Liver (tissue), 9 donors: ENCODE data around the gene CNOT8. TPM values are rescaled to one million over a fixed set of nuclear protein-coding genes. Genes with fewer than 3 reads are reported as not detected.

Experiments used
- DNase-seq: peaks from one replicate; pipeline ENCODE4 v3.0.0-alpha.2; 2017; ENCODE audit warnings: low spot score
- H3K27ac ChIP-seq, 2 donors: one replicate each; pipeline ENCODE4 v1.7.0; 2013; ENCODE audit warnings: inconsistent platforms in 2 of 2, low read length in 2 of 2, control low read depth in 1 of 2, low read depth in 1 of 2, mild to moderate bottlenecking in 1 of 2
- H3K27me3 ChIP-seq, 4 donors: one replicate each; pipeline versions ENCODE4 v1.6.1 to v1.7.0; 2013; ENCODE audit warnings: low read length in 3 of 4, inconsistent platforms in 1 of 4, mild to moderate bottlenecking in 1 of 4, moderate library complexity in 1 of 4; ENCODE audit not compliant: control insufficient read depth in 4 of 4, insufficient read depth in 4 of 4
- H3K36me3 ChIP-seq, 4 donors: one replicate each; pipeline versions ENCODE4 v1.6.1 to v1.7.0; 2013; ENCODE audit warnings: low read length in 3 of 4, mild to moderate bottlenecking in 3 of 4, low read depth in 1 of 4, moderate library complexity in 1 of 4; ENCODE audit not compliant: control insufficient read depth in 4 of 4, insufficient read depth in 3 of 4
- H3K4me1 ChIP-seq, 4 donors: one replicate each; pipeline versions ENCODE4 v1.6.1 to v1.7.0; 2013; ENCODE audit warnings: low read length in 3 of 4, mild to moderate bottlenecking in 3 of 4, moderate library complexity in 1 of 4; ENCODE audit not compliant: control insufficient read depth in 4 of 4, insufficient read depth in 4 of 4
- H3K4me3 ChIP-seq, 3 donors: one replicate each; pipeline versions ENCODE4 v1.6.1 to v1.7.0; 2013; ENCODE audit warnings: low read length in 3 of 3, control low read depth in 1 of 3, low read depth in 1 of 3, mild to moderate bottlenecking in 1 of 3
- H3K9ac ChIP-seq, 2 donors: one replicate each; pipeline ENCODE4 v1.7.0; 2013; ENCODE audit warnings: low read length in 2 of 2, mild to moderate bottlenecking in 2 of 2, moderate library complexity in 2 of 2, control low read depth in 1 of 2, low read depth in 1 of 2
- H3K9me3 ChIP-seq, 4 donors: one replicate each; pipeline versions ENCODE4 v1.6.1 to v1.7.0; 2013; ENCODE audit warnings: low read length in 3 of 4; ENCODE audit not compliant: control insufficient read depth in 4 of 4
- ATF3 ChIP-seq: IDR thresholded peaks from 2 replicates; pipeline ENCODE4 v1.6.1; 2016; ENCODE audit warnings: antibody characterized with exemption
- CTCF ChIP-seq: fragments of 150-350 bp; IDR thresholded peaks from 2 replicates; pipeline ENCODE4 v1.5.1; 2017; ENCODE audit warnings: improper control_type of control experiment, low read depth, low read length; ENCODE audit not compliant: missing input control
- EGR1 ChIP-seq, 2 donors: IDR thresholded peaks; 2 replicates each; pipeline ENCODE4 v1.6.1; 2016 to 2018; ENCODE audit warnings: antibody characterized with exemption in 2 of 2, low read depth in 2 of 2
- FOXA1 ChIP-seq: IDR thresholded peaks from 2 replicates; pipeline ENCODE4 v1.6.1; 2016; ENCODE audit warnings: antibody characterized with exemption
- FOXA2 ChIP-seq: IDR thresholded peaks from 2 replicates; pipeline ENCODE4 v1.6.1; 2016; ENCODE audit warnings: antibody characterized with exemption
- GABPA ChIP-seq, 2 donors: IDR thresholded peaks in 1 of 2; conservative IDR thresholded peaks in 1 of 2; 2 replicates each; pipeline ENCODE4 v1.6.1; 2016; ENCODE audit warnings: antibody characterized with exemption in 2 of 2, mild to moderate bottlenecking in 1 of 2, moderate library complexity in 1 of 2
- HNF4A ChIP-seq, 2 donors: conservative IDR thresholded peaks; 2 replicates each; pipeline ENCODE4 v1.6.1; 2016; ENCODE audit warnings: antibody characterized with exemption in 2 of 2, mild to moderate bottlenecking in 2 of 2
- HNF4G ChIP-seq: IDR thresholded peaks from 2 replicates; pipeline ENCODE4 v1.6.1; 2016; ENCODE audit warnings: antibody characterized with exemption
- JUND ChIP-seq, 2 donors: IDR thresholded peaks; 2 replicates each; pipeline ENCODE4 v1.6.1; 2016; ENCODE audit warnings: antibody characterized with exemption in 2 of 2
- NR2F2 ChIP-seq: IDR thresholded peaks from 2 replicates; pipeline ENCODE4 v1.6.1; 2016; ENCODE audit warnings: antibody characterized with exemption
- RAD21 ChIP-seq, 2 donors: IDR thresholded peaks; 2 replicates each; pipeline ENCODE4 v1.6.1; 2016; ENCODE audit warnings: antibody characterized with exemption in 2 of 2, mild to moderate bottlenecking in 2 of 2
- REST ChIP-seq: IDR thresholded peaks from 2 replicates; pipeline ENCODE4 v1.6.1; 2016; ENCODE audit warnings: antibody characterized with exemption, mild to moderate bottlenecking
- RXRA ChIP-seq, 2 donors: IDR thresholded peaks; 2 replicates each; pipeline ENCODE4 v1.6.1; 2017 to 2018; ENCODE audit warnings: antibody characterized with exemption in 2 of 2, mild to moderate bottlenecking in 1 of 2
- TAF1 ChIP-seq: conservative IDR thresholded peaks from 2 replicates; pipeline ENCODE4 v1.6.1; 2016; ENCODE audit warnings: antibody characterized with exemption, mild to moderate bottlenecking
- WGBS: extraction: QIAGEN DNeasy Blood & Tissue Kit; methylation state at CpG from one replicate; pipeline ENCODE4 v1.1.7; 2013; 5-methylcytosine and 5-hydroxymethylcytosine counted together
- polyA plus RNA-seq, 2 donors: library from polyadenylated mRNA; stranded (reverse) in 1 of 2; unstranded in 1 of 2; fragments of 200-250 nt in 1 of 2; fragments of >200 nt in 1 of 2; fragmentation: Nextera tagmentation in 1 of 2; extraction: Ambion mirVana in 1 of 2; gene quantifications; one replicate each; pipeline versions ENCODE4 v1.2.1 to v1.2.3, GENCODE V29; 2013 to 2015
- total RNA-seq, 2 donors: library from RNA; depleted of rRNA; stranded (reverse); fragments of >200 nt; gene quantifications; one replicate each; pipeline ENCODE4 v1.2.3, GENCODE V29; 2014
- TF ChIP-seq, protein P1 (sequence below): IDR thresholded peaks from 2 replicates; pipeline ENCODE4 v1.6.1; 2016; ENCODE audit warnings: antibody characterized with exemption
- TF ChIP-seq, protein P2 (sequence below): IDR thresholded peaks from 2 replicates; pipeline ENCODE4 v1.6.1; 2016; ENCODE audit warnings: antibody characterized with exemption
- donor health status: healthy.
- donor health status: healthy.
- donor health status: healthy.
- donor health status: healthy.
- donor health status: healthy.

Gene CNOT8
- total and polyA plus RNA-seq, 4 donors: 12.6 to 38.9 (median 20.8) TPM

DNA sequence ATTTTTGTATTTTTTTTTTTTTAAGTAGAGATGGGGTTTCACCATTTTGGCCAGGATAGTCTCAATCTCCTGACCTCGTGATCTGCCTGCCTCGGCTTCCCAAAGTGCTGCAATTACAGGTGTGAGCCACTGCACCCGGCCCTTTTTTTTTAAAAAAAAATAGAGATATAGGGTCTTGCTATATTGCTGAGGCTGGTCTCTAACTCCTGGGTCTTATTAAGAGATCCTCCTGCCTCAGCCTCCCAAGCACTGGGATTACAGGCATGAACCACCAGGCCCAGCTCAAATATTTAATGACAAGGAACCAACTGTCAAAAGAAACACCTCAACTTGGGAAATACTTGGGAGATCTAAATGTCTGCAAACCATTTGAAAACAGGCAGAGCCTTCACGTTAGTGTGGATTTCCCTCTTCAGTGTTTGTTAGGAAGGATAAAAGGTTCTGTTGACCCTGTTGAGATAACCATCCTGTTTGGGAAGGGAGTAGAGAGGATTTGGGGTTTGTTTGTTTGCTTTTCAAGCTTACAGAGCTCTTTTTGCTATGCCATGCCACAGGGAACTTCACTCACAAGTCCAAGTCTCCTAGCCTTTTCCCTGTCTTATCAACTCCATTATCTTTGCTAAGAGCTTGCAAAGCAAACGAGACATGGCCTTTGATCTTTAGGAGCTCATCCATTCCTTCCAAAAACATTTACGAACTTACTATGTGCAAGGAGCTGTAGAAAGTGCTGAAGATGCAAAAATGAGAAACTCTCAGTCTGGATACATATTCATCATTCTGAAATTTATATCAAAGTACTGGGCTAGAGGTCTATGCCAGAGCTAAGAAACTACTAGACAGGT is 15.5 kb upstream of the CNOT8 start:
- no peak for DNase-seq
- H3K4me3 ChIP-seq: no peak overlapping the region
- no peaks in the 10 kb centered on the region for H3K9me3 ChIP-seq
- TF ChIP-seq TAF1 (no peak), HNF4A (conservative IDR thresholded peaks at IDR 0.05) (peak in 1 of 2 donors; percentile 5), JUND (IDR thresholded peaks at IDR 0.05) (no peak), GABPA (IDR thresholded peaks at IDR 0.05 in 1 of 2, conservative IDR thresholded peaks at IDR 0.05 in 1 of 2) (no peak), HNF4G (no peak)
- H3K27ac ChIP-seq: no peak overlapping the region
- WGBS: 56% methylated on average over 6 of the region's 6 CpGs
- H3K36me3 ChIP-seq: no peaks in the 10 kb centered on the region
- H3K27me3 ChIP-seq: no peaks in the 10 kb centered on the region
- no peak overlapping the region for H3K9ac ChIP-seq
- H3K4me1 ChIP-seq: peaks cover 0 to 10% (median 2%) of the 10 kb centered on the region in 4 donors

DNA sequence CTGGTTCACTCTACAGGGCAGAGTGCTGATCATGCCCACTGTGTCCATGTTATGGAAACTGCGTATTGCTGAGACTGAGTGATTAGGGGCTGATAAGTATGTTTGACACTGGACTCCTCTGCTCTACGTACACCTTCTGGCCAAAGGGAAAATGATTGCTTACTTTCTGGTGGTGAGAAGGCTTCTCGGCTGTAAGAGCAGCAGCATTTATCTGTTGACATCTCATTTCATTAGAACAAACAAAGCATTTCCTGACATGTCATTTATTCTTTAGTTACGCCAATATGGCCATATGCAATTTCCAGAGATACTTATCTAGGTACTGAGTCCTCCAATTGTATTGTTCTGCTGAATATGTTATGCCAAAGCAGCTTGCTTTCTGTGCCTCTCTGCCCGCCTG is 13.6 kb upstream of the CNOT8 start:
- 74% methylated on average over 5 of the region's 5 CpGs for WGBS
- no peak overlapping the region for H3K4me3 ChIP-seq
- no peaks in the 10 kb centered on the region for H3K27me3 ChIP-seq
- no peak for TF ChIP-seq FOXA1
- no peak for TF ChIP-seq RAD21 (IDR thresholded peaks at IDR 0.05)
- TF ChIP-seq, protein P1, sequence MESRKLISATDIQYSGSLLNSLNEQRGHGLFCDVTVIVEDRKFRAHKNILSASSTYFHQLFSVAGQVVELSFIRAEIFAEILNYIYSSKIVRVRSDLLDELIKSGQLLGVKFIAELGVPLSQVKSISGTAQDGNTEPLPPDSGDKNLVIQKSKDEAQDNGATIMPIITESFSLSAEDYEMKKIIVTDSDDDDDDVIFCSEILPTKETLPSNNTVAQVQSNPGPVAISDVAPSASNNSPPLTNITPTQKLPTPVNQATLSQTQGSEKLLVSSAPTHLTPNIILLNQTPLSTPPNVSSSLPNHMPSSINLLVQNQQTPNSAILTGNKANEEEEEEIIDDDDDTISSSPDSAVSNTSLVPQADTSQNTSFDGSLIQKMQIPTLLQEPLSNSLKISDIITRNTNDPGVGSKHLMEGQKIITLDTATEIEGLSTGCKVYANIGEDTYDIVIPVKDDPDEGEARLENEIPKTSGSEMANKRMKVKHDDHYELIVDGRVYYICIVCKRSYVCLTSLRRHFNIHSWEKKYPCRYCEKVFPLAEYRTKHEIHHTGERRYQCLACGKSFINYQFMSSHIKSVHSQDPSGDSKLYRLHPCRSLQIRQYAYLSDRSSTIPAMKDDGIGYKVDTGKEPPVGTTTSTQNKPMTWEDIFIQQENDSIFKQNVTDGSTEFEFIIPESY: no peak
- no peak for TF ChIP-seq FOXA2
- TF ChIP-seq GABPA (IDR thresholded peaks at IDR 0.05 in 1 of 2, conservative IDR thresholded peaks at IDR 0.05 in 1 of 2): no peak
- TF ChIP-seq TAF1: no peak
- TF ChIP-seq REST: no peak
- TF ChIP-seq HNF4A (conservative IDR thresholded peaks at IDR 0.05): no peak
- no peak for TF ChIP-seq CTCF
- TF ChIP-seq RXRA (IDR thresholded peaks at IDR 0.05): no peak
- no peak for TF ChIP-seq EGR1 (IDR thresholded peaks at IDR 0.05; ENCODE audit: low read depth in 2 of 2)
- TF ChIP-seq, protein P2, sequence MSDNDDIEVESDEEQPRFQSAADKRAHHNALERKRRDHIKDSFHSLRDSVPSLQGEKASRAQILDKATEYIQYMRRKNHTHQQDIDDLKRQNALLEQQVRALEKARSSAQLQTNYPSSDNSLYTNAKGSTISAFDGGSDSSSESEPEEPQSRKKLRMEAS: no peak
- no peak for TF ChIP-seq NR2F2
- TF ChIP-seq ATF3: no peak
- no peak overlapping the region for H3K27ac ChIP-seq
- no peak overlapping the region for H3K9ac ChIP-seq
- H3K4me1 ChIP-seq: peaks cover 0 to 14% (median 4%) of the 10 kb centered on the region in 4 donors
- no peaks in the 10 kb centered on the region for H3K36me3 ChIP-seq
- no peak for DNase-seq
- no peaks in the 10 kb centered on the region for H3K9me3 ChIP-seq
